Kidney (tissue), 14 donors: ENCODE results near the gene TULP4. TPM values are rescaled to one million over a fixed set of nuclear protein-coding genes. Genes with fewer than 3 reads are reported as not detected.

Experiments used
- DNase-seq, 5 donors: peaks; one replicate each; pipeline ENCODE4 v3.0.0-alpha.2; 2013 to 2020
- FAIRE-seq: peaks from 2 replicates; lab custom pipeline; 2012; peaks lifted over from hg19 to GRCh38; lab: Jason Lieb, UNC
- H3K27ac ChIP-seq, 2 donors: one replicate each; pipeline ENCODE4 v1.7.0; 2013; ENCODE audit warnings: low read depth in 2 of 2, low read length in 2 of 2, inconsistent platforms in 1 of 2
- H3K27me3 ChIP-seq: one replicate; pipeline ENCODE4 v1.7.1; 2013; ENCODE audit warnings: low read length, inconsistent platforms; ENCODE audit not compliant: control insufficient read depth, insufficient read depth
- H3K36me3 ChIP-seq, 3 donors: one replicate each; pipeline versions ENCODE4 v1.7.0 to v1.7.1; 2013; ENCODE audit warnings: low read length in 3 of 3, control low read depth in 1 of 3, inconsistent platforms in 1 of 3; ENCODE audit not compliant: insufficient read depth in 3 of 3, control insufficient read depth in 2 of 3
- H3K4me1 ChIP-seq, 3 donors: one replicate each; pipeline versions ENCODE4 v1.7.0 to v1.7.1; 2013; ENCODE audit warnings: low read length in 3 of 3, inconsistent platforms in 1 of 3, low read depth in 1 of 3; ENCODE audit not compliant: control insufficient read depth in 2 of 3, insufficient read depth in 2 of 3
- H3K4me3 ChIP-seq, 3 donors: one replicate each; pipeline versions ENCODE4 v1.7.0 to v1.8.1; 2013; ENCODE audit warnings: low read length in 3 of 3, control low read depth in 1 of 3, inconsistent platforms in 1 of 3
- H3K9ac ChIP-seq, 3 donors: one replicate each; pipeline versions ENCODE4 v1.7.0 to v1.7.1; 2013; ENCODE audit warnings: low read length in 3 of 3, control low read depth in 1 of 3, inconsistent platforms in 1 of 3
- H3K9me3 ChIP-seq, 3 donors: one replicate each; pipeline versions ENCODE4 v1.7.0 to v1.7.1; 2013; ENCODE audit warnings: low read length in 3 of 3, control low read depth in 1 of 3, inconsistent platforms in 1 of 3; ENCODE audit not compliant: control insufficient read depth in 2 of 3, insufficient read depth in 1 of 3
- CTCF ChIP-seq: IDR thresholded peaks from 3 replicates; pipeline ENCODE4 v1.5.1; 2012; ENCODE audit warnings: mild to moderate bottlenecking, moderate library complexity, borderline replicate concordance; ENCODE audit not compliant: insufficient read depth; ENCODE audit errors: extremely low read depth
- intact Hi-C: fragments of 100-400 bp; cut with DNase I; formaldehyde crosslinking; loops from one replicate; pipeline ENCODE4 v1.11.1; 2022
- polyA plus RNA-seq: library from polyadenylated mRNA; stranded (reverse); fragments of 350-450 nt; fragmentation: Illumina TruSeq; extraction: RNeasy Lipid Tissue Mini Kit (QIAGEN cat#74804); gene quantifications from one replicate; pipeline ENCODE4 v1.2.3, GENCODE V29; 2014; ENCODE audit warnings: low read depth, low replicate concordance; ENCODE audit not compliant: insufficient read depth
- total RNA-seq: library from RNA; stranded (reverse); fragmentation: NEBNext Ultra II Directional; extraction: Animal tissue kit (Norgen Biotek cat#: 25700); gene quantifications from one replicate; pipeline ENCODE4 v1.2.1, GENCODE V29; 2021
- donor health status: control.
- donor health status: control.
- donor health status: control.
- donor health status: control.
- donor health status: control.
- donor health status: DM: yes; HTN: yes; CAD: no.
- donor health status: Normal renal cell carcinoma (clear cell type).

TULP4 gene
- total and polyA plus RNA-seq, 2 donors from 2014 or later: 3.3 to 114 TPM

DNA sequence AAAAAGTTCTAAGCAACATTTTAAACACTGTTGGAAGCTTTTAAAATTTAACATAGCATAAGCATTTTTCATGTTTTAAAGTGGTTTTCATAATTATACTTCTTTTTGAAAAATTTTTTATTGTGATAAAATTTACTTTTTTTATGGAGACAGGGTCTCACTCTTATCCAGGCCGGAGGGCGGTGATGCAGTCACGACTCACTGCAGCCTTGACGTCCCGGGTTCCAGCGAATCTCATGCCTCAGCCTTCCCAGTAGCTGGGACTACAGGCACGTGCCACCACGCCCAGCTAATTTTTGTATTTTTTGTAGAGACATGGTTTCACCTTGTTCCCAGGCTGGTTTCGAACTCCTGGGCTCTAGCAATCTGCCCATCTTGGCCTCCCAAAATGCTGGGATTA lies 46.1 kb upstream of the TULP4 start:
- intact Hi-C loops: no loop called here
- no peak for FAIRE-seq
- no peaks in the 10 kb centered on the region for H3K4me1 ChIP-seq

GRCh38 chr6:158268361-158269147 lies 43.7 kb upstream of the TULP4 start:
- H3K27ac ChIP-seq: no peak overlapping the region
- no peaks in the 10 kb centered on the region for H3K36me3 ChIP-seq
- no peak for FAIRE-seq
- intact Hi-C loops: no loop called here
- no peak for DNase-seq
- H3K27me3 ChIP-seq: no peaks in the 10 kb centered on the region
- no peaks in the 10 kb centered on the region for H3K4me1 ChIP-seq
- H3K4me3 ChIP-seq: no peak overlapping the region
- no peak overlapping the region for H3K9ac ChIP-seq
- no peaks in the 10 kb centered on the region for H3K9me3 ChIP-seq
- no peak for TF ChIP-seq CTCF

More for the DNA sequence above, 46.1 kb upstream of the TULP4 start:
- Histone ChIP-seq H3K4me3 (no peak overlapping the region), H3K27ac (no peak overlapping the region), H3K27me3 (no peaks in the 10 kb centered on the region), H3K9ac (no peak overlapping the region), H3K9me3 (no peaks in the 10 kb centered on the region), H3K36me3 (no peaks in the 10 kb centered on the region)
- no peak for TF ChIP-seq CTCF
- DNase-seq: no peak

DNA sequence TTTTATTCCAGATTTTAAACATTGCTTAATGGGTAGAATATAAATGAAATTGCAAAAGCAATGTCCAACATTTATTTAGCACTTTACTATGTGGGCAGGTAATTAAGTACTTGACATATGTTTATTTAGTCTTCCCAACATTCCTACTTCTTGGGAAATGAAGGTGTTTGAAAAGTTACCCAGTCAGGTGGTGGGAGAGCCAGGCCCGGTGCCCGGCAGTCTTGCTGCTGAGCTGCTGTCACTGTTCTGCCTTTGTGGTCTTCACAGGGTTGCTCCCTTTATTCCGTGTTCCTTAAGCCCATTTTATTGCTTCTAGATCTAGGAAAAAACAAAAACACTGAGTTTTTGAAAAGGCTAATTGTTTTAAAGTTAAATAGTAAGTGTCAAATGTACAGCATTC lies 42.6 kb upstream of the TULP4 start:
- Histone ChIP-seq H3K9me3 (no peaks in the 10 kb centered on the region), H3K27ac (no peak overlapping the region), H3K4me1 (no peaks in the 10 kb centered on the region), H3K9ac (no peak overlapping the region), H3K36me3 (no peaks in the 10 kb centered on the region), H3K27me3 (no peaks in the 10 kb centered on the region), H3K4me3 (no peak overlapping the region)
- FAIRE-seq: no peak
- DNase-seq: no peak
- no peak for TF ChIP-seq CTCF
- intact Hi-C loops: no loop called here
